ENCODE results near the gene TMEM51. TPM values are rescaled to one million over a fixed set of nuclear protein-coding genes. Genes with fewer than 3 reads are reported as not detected.

TMEM51 gene
- total and polyA plus RNA-seq, 9 of the 15 experiments (the other 6 are each of a cell fraction or from before 2014, with no cell fraction given): 0.06 to 1.4 (median 0.58) TPM

GRCh38 chr1:15217654-15218053, 64.1 kb downstream of the TMEM51 start:
- FAIRE-seq: no peak
- Histone ChIP-seq H3K36me3 (ENCODE audit: control insufficient read depth, insufficient read depth, low read length) (no peaks in the 10 kb centered on the region), H3K79me2 (ENCODE audit: control insufficient read depth, insufficient read depth, low read length) (no peaks in the 10 kb centered on the region), H3K27me3 (ENCODE audit: control insufficient read depth in 2 of 2, insufficient read depth in 2 of 2, low read length in 2 of 2) (peaks cover 20 to 41% of the 10 kb centered on the region in 2 experiments; a peak in 4 of 5 replicates), H3K4me1 (replicated peaks in 1 of 2; ENCODE audit: control insufficient read depth in 2 of 2, insufficient read depth in 2 of 2, low read length in 2 of 2) (peaks cover 9 to 12% of the 10 kb centered on the region in 2 experiments; a peak in 4 of 5 replicates), H3K9me1 (ENCODE audit: control insufficient read depth, insufficient read depth, low read length) (no peaks in the 10 kb centered on the region), H3K4me2 (ENCODE audit: insufficient read depth, low read length) (no peak overlapping the region), H3K9me3 (replicated peaks; ENCODE audit: control insufficient read depth, insufficient read depth, low read depth, low read length) (no peaks in the 10 kb centered on the region), H4K20me1 (replicated peaks; ENCODE audit: control insufficient read depth, insufficient read depth, low read length) (no peaks in the 10 kb centered on the region), H3K4me3 (no peak overlapping the region), H2AFZ (ENCODE audit: low read depth, low read length) (peak overlapping the region; percentile 66; the same call in 1 of the 2 replicates), H3K9ac (ENCODE audit: insufficient read depth in 1 of 2, low read depth in 2 of 2, low read length in 2 of 2) (no peak overlapping the region), H3K27ac (ENCODE audit: extremely low read depth, low read depth, low read length) (no peak overlapping the region)
- 0% methylated on average over 1 of the region's 1 CpG for WGBS (ENCODE audit: insufficient coverage, low coverage, missing lambda C conversion rate)
- BruUV-seq (replicated peaks): no TSS peak
- DNase-seq (ENCODE audit: extremely low read depth in 1 of 4, low spot score in 3 of 4): no peak
- ChIA-PET CTCF (ENCODE audit: low intra/inter-chr PET ratio) (interaction anchor here (0.7 kb wide), 1 partner anchor 25 kb away, joined by 4 read pairs; no protein-coding TSS in a partner anchor), POLR2A (interaction anchor here (0.5 to 1.0 kb wide), 2 partner anchors 12 kb away, joined by 3 to 4 read pairs; no protein-coding TSS in a partner anchor)
- TF ChIP-seq LCOR (CRISPR knock-in tag; IDR thresholded peaks at IDR 0.05) (no peak), NELFE (IDR thresholded peaks at IDR 0.05; ENCODE audit: insufficient read depth, insufficient read length) (no peak), PRDM10 (IDR thresholded peaks at IDR 0.05; ENCODE audit: partially characterized antibody) (peak; percentile 79), CAMTA2 (CRISPR knock-in tag; conservative IDR thresholded peaks at IDR 0.05) (no peak), ZNF224 (CRISPR knock-in tag; IDR thresholded peaks at IDR 0.05) (no peak), CXXC5 (CRISPR knock-in tag; IDR thresholded peaks at IDR 0.05) (no peak)
- ATAC-seq: no peak
- in situ Hi-C loops (cut with MboI): no loop called here
- intact Hi-C loops (cut with micrococcal nuclease): no loop called here
